ENCODE measurements around the gene FAM53B.
"Not testable (repeated sequence)": the region's sequence is repeated elsewhere in the genome, so short reads cannot be mapped to it uniquely, and the experiment has no call there.

FAM53B gene

DNA sequence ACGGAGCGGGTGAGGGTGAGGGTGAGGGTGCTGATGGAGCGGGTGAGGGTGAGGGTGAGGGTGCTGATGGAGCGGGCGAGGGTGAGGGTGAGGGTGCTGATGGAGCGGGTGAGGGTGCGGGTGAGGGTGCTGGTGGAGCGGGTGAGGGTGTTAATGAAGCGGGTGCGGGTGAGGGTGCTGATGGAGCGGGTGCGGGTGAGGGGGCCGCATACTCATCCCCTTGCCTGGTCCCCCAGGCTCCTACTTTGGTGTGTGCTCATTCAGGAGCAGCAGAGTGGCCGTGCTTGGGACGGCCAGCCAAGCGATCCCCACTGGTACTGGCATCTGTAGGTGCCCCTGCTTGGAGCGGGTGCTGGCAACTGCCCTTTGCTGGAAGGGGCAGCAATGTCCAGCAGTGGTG is 133.3 kb downstream of the FAM53B start:
- not testable (repeated sequence) for DNase-seq (ENCODE audit: low read depth in 2 of 2)

DNA sequence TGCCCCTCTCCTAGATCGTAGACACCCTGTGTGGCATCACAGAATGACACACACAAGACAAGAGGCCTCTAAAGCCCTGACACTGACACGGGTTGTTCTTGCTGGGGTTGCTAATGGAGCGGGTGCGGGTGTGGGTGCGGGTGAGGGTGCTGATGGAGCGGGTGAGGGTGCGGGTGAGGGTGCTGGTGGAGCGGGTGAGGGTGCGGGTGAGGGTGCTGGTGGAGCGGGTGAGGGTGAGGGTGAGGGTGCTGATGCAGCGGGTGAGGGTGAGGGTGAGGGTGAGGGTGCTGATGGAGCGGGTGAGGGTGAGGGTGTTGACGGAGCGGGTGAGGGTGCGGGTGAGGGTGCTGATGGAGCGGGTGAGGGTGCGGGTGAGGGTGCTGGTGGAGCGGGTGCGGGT is 134.0 kb downstream of the FAM53B start:
- DNase-seq (ENCODE audit: low read depth in 2 of 2), result not testable (repeated sequence)

GRCh38 chr10:124609698-124610097 is 134.5 kb downstream of the FAM53B start:
- DNase-seq (ENCODE audit: low read depth in 2 of 2), result no peak

GRCh38 chr10:124608093-124608721 is 136.0 kb downstream of the FAM53B start:
- DNase-seq (ENCODE audit: low read depth in 2 of 2), result no peak

DNA sequence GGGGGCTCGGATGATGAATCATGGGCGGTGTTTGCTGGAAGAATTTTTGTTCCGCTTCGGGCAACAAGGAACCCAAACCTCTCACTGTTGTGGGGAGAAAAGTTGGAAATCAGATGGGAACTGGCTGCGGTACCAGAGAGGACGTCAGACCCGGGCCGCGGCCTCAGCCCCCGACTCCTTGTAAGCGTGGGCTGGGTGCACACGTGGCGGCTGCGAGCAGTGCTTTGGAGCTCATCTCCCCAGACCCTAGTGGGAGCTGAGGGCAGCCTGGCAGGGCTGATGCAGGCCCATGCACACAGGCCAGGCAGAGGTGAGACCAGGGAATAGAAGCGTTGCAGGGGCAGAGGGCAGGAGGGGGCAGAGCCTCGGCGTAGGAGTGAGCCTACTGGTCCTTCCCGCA is 136.5 kb downstream of the FAM53B start:
- DNase-seq (ENCODE audit: low read depth in 2 of 2), result no peak

- DNase-seq (ENCODE audit: low read depth in 2 of 2), result no peak
These were observed 137.4 kb downstream of the FAM53B start for GRCh38 chr10:124606822-124607221.

GRCh38 chr10:124605856-124606812 is 138.0 kb downstream of the FAM53B start:
- DNase-seq (ENCODE audit: low read depth in 2 of 2), result no peak

- no peak for DNase-seq (ENCODE audit: low read depth in 2 of 2)
These were observed 138.7 kb downstream of the FAM53B start for GRCh38 chr10:124605481-124605855.

GRCh38 chr10:124605001-124605370 is 139.2 kb downstream of the FAM53B start:
- DNase-seq (ENCODE audit: low read depth in 2 of 2), result no peak

DNA sequence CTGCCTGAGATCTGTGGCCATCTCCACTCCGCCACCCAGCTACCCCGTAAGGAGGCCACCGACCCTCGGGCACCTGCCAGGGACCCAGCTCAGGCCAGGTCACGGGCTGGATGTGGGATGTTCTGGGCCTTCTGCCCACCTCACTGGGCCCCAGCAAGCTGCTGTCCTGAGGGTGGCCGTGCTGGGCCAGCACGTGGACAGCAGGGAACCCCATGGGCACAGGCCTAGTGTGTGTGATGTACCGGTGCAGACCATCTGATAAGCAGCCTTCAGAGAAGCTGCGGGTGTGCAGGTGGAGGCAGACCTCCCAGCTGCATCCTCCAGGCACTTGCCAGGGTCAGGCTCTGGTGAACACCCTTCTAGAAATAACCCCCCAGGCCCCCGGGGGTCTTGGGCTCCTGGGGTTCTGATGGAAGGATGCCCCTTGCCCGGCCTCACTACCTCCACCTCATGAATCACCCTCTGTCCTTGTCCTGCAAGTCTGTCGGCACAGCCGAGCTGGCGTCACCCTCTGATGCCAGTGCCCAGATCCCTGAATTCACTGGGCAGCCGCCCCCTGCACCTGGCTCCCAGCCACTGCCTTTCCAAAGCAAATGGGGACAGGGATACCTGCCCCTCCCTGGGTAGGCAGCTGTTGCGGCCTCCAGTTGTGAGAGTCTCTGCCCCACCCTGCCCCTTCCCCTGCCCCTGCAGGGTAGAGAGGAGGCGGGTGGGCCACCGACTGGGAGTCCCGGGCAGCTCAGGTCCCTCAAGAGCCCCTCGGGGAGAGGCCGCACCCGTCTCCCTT is 139.8 kb downstream of the FAM53B start:
- no peak for DNase-seq (ENCODE audit: low read depth in 2 of 2)

GRCh38 chr10:124603376-124604213 is 140.6 kb downstream of the FAM53B start:
- no peak for DNase-seq (ENCODE audit: low read depth in 2 of 2)

DNA sequence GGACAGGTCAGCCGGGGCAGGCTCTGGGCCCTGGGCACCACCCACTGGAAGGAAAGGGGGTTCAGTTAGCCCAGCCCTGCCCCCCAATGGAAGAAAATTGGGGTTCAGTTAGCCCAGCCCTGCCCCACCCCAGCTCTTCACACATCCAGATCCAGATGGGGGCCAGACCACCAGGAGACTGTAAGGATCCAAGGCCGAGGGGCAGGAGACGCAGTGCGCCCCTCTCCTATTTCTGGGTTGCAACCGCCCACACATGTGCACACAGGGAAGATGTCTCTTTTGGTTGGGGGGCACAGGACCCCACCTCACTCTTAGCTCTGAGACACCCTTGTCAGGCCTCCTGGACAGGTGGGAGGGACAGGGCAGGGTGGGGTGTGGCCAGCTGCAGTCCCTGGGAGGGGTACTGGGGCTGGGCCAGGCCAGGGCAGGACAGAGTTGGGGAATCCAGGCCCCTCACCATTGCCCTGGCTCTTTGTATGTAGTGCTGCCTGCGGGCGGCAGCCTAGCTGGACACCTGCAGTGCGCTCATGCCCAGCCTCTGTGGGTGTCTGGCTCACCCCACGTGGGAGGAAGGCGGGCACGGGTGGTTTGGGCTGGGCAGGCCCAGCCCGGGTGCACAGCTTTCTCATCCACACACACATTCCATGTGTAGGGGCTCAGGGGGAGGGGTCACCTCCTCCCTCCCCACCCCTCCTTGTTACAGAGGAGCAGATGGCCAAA is 141.4 kb downstream of the FAM53B start:
- DNase-seq (ENCODE audit: low read depth in 2 of 2), result no peak

DNA sequence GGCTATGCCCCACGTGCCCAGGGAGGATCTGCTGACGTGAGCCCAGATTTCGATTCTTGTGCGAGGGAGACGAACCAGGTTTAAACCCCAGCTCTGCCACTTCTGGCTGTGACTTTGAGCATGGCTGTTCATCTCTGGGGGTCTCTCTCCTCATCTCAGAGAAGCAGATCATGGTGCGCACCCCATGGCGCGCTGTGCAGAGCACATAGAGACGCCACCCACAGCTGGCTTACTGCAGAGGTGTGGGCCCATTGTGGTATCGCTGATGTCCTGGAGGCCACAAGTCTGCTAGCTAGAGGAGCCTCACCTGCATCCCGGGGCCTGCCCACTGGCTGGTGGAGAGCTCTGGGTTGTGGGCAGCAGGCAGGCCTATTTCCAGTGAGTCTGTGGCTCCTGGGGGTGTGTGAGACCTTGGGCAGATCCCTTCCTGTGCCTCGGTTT is 142.0 kb downstream of the FAM53B start:
- DNase-seq (ENCODE audit: low read depth in 2 of 2), result no peak

DNA sequence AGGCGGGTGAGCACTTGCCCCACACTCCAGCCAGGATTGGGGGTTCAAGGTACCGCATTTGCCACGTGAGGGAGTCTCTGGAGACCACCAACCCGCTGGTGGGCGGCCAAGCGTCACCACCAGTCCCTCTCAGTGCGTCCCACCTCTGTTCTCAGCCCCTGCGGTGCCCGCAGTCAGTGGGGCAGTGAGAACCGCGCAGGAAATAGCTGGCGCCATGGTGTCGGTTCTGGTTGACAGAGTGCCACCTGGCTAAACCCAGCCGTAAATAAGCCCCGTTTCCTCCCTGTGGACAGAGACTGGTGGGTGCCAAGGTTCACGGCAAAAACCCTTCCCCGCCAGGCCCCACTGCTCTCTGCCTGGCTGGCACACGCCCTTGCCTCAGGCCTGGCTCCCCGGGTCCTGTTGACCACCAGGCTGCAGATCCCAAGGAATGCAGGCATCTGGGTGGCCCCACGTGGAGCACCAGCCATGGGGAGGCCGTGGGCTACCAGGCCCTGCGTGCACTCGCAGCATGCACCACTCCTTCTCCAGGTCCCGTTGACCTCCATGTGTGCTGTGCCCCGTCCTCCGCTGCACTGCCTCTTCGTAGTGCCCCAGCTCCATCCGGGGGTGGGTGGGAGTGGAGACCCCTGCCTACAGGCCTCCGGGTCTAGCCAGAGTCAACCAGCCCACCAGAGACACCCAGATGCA is 142.6 kb downstream of the FAM53B start:
- no peak for DNase-seq (ENCODE audit: low read depth in 2 of 2)

GRCh38 chr10:124601016-124601415 is 143.2 kb downstream of the FAM53B start:
- no peak for DNase-seq (ENCODE audit: low read depth in 2 of 2)

GRCh38 chr10:124600051-124600880 is 143.9 kb downstream of the FAM53B start:
- DNase-seq (ENCODE audit: low read depth in 2 of 2), result no peak

DNA sequence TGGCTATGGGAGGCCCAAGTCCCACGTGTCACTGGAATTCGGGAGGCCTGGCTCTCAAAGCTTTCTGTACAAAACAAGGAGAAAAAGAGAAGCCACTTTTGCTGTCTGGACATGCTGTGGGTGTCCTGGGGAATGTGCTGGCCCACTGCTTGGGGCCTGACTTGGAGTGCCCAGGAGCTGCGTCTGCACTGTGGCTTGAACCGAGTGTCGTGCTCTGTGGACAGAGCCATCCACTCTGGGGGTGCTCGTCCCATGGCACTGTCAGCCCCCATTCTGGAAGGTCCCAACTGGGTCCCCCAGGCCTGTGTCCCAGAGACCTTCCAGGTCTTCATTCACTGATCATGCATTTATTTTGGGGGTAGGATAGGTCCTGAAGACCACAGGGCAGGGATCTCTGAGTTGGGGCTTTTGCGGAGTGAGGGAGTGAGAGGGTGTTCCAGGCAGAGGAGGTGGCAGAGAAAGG is 144.6 kb downstream of the FAM53B start:
- DNase-seq (ENCODE audit: low read depth in 2 of 2), result no peak

DNA sequence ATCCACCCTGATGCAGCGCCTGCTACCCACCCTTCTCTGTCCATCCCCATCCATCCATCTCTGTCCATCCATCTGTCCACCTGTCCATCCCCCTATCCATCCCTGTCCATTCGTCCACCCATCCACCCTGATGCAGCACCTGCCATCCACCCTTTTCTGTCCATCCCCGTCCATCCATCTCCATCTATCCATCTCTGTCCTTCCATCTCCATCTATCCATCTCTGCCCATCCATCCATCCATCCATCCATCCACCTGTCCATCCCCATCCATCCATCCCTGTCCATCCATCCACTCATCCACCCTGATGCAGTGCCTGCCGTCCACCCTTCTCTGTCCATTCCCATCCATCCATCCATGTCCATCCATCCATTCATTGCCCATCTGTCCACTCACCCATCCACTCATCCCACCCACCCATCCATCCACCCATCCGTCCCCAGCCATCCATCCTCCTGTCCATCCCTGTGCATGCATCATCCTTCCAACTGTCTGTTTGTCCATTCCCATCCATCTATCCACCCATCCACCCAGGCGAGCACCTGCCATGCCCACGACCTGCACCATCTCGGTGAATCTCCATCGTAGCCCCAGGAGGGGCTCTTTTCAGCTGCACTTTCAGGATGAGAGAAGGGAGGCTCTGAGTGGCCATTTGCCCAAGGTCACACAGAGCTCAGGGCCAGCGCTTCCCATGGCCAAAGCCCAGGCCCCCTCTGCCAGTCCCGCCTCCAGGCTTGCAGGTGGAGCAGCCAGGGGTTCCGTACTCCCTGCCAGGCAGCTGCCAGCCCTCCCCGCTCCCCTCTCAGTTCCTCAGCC is 145.2 kb downstream of the FAM53B start:
- DNase-seq (ENCODE audit: low read depth in 2 of 2), result no peak
